Measurements from ENCODE around the gene FBLN7.
"Not testable (repeated sequence)": the region's sequence is repeated elsewhere in the genome, so short reads cannot be mapped to it uniquely, and the experiment has no call there.

Gene FBLN7

DNA sequence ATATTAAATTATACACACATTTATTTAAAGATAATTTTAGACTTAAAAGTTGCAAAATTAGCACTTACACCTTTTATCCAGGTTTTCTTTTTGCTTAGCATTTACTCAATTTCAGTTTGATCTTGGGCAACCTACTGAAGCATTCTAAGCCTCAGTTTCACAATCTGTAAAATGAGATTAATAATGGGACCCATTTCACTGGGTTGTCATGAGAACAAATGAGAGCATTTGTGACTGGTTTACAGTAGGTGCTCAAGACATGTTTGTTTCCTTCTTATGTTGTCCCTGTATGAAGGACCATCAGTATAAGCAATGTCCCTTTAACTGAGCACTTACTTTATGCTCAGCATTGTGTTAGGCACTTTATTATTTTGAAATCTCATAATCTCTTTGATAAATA is 4.8 kb upstream of the FBLN7 start:
- no peak overlapping the region for H3K4me3 ChIP-seq (ENCODE audit: low read depth, low read length)
- DNase-seq (ENCODE audit: low read depth) = no peak
- TF ChIP-seq, protein P1, sequence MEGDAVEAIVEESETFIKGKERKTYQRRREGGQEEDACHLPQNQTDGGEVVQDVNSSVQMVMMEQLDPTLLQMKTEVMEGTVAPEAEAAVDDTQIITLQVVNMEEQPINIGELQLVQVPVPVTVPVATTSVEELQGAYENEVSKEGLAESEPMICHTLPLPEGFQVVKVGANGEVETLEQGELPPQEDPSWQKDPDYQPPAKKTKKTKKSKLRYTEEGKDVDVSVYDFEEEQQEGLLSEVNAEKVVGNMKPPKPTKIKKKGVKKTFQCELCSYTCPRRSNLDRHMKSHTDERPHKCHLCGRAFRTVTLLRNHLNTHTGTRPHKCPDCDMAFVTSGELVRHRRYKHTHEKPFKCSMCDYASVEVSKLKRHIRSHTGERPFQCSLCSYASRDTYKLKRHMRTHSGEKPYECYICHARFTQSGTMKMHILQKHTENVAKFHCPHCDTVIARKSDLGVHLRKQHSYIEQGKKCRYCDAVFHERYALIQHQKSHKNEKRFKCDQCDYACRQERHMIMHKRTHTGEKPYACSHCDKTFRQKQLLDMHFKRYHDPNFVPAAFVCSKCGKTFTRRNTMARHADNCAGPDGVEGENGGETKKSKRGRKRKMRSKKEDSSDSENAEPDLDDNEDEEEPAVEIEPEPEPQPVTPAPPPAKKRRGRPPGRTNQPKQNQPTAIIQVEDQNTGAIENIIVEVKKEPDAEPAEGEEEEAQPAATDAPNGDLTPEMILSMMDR (IDR thresholded peaks at IDR 0.05; ENCODE audit: low read depth, low read length, missing control alignments) = no peak

DNA sequence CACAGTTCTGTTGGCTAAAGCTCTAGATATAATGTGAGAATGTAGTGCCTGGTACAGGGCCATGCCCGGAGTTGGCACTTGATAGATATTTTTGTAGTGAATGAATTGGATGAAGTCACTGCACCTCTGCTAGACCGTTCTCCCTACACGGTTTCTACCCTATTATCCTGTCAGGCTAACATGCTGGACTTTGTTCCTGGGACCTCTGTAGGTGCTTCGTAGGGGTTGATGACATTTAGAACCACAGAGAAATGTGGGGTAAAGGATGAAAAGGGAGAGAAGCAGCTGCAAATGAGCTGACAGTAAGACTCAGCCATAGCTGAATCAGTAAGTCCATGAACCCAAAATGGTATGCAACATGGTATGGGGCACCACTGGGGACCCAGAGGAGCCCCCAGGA is 4.1 kb upstream of the FBLN7 start:
- TF ChIP-seq, protein P1 (IDR thresholded peaks at IDR 0.05; ENCODE audit: low read depth, low read length, missing control alignments) = no peak
- no peak for DNase-seq (ENCODE audit: low read depth)
- no peak overlapping the region for H3K4me3 ChIP-seq (ENCODE audit: low read depth, low read length)

DNA sequence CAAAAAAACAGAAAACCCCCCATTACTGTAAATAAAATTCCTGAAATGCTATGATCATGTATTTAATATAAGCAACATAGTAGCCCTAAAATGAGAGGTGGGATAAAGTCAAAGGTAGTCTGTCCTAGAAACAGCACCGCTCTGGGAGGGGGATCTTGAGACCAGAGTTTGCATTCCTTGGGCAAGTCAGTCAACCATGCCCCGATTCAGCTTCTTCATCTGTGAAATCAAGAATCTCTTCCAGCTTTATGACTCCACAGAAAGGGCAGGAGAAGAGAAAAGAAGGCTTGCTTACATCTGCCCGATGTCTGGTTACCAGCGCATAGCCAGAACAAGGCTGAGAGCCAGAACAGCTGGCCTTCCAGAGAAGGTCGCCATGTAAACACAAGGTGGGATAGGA is 2.1 kb upstream of the FBLN7 start:
- DNase-seq (ENCODE audit: low read depth) = no peak
- H3K4me3 ChIP-seq (ENCODE audit: low read depth, low read length) = no peak overlapping the region
- TF ChIP-seq, protein P1 (IDR thresholded peaks at IDR 0.05; ENCODE audit: low read depth, low read length, missing control alignments) = no peak

DNA sequence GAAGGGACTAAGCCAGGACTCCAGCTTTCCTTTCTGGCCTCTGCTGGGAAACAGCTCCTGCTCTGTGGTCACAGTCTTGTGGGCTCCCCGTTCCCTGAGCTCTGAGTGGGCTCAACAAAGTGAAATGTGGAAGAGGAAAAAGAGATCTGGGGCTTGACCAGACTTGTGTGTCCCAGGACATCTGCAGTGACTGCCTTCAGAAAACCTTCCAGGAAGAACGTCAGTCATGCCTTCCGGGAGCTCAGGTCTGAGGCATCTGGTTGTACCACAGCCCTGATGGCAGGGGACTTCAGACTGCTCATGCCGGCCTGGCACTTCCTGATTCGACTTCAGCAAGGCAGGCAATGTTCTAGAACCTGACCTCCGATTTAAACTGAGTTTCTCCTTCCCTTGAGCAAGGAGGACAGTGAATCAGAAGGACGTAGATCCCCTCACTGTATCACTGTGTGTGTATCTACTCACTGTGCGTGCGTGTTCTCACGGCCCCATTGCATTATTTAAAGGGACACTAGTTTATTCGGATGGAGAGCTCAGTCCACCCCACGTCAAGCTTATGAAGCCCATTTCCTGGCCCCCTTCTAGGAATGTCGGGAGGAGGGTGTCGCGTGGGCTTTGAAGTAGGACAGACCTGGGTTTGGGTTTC is 548 bp upstream of the FBLN7 start:
- TF ChIP-seq, protein P1 (IDR thresholded peaks at IDR 0.05; ENCODE audit: low read depth, low read length, missing control alignments) = no peak
- DNase-seq (ENCODE audit: low read depth) = no peak
- peak overlapping the region; percentile 51 for H3K4me3 ChIP-seq (ENCODE audit: low read depth, low read length)

DNA sequence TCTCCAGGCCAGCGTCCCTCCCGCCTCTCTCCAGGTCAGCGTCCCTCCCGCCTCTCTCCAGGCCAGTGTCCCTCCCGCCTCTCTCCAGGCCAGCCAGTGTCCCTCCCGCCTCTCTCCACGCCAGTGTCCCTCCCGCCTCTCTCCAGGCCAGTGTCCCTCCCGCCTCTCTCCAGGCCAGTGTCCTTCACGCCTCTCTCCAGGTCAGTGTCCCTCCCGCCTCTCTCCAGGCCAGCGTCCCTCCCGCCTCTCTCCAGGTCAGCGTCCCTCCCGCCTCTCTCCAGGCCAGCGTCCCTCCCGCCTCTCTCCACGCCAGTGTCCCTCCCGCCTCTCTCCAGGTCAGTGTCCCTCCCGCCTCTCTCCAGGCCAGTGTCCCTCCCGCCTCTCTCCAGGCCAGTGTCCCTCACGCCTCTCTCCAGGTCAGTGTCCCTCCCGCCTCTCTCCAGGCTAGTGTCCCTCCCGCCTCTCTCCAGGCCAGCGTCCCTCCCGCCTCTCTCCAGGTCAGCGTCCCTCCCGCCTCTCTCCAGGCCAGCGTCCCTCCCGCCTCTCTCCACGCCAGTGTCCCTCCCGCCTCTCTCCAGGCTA is 939 bp downstream of the FBLN7 start:
- DNase-seq (ENCODE audit: low read depth); H3K4me3 ChIP-seq (ENCODE audit: low read depth, low read length): not testable (repeated sequence)

DNA sequence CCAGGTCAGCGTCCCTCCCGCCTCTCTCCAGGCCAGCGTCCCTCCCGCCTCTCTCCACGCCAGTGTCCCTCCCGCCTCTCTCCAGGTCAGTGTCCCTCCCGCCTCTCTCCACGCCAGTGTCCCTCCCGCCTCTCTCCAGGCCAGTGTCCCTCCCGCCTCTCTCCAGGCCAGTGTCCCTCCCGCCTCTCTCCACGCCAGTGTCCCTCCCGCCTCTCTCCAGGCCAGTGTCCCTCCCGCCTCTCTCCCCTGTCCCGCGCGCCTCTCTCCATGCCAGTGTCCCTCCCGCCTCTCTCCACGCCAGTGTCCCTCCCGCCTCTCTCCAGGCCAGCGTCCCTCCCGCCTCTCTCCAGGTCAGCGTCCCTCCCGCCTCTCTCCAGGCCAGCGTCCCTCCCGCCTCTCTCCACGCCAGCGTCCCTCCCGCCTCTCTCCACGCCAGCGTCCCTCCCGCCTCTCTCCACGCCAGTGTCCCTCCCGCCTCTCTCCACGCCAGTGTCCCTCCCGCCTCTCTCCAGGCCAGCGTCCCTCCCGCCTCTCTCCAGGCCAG is 1.5 kb downstream of the FBLN7 start:
- DNase-seq (ENCODE audit: low read depth); H3K4me3 ChIP-seq (ENCODE audit: low read depth, low read length): not testable (repeated sequence)

DNA sequence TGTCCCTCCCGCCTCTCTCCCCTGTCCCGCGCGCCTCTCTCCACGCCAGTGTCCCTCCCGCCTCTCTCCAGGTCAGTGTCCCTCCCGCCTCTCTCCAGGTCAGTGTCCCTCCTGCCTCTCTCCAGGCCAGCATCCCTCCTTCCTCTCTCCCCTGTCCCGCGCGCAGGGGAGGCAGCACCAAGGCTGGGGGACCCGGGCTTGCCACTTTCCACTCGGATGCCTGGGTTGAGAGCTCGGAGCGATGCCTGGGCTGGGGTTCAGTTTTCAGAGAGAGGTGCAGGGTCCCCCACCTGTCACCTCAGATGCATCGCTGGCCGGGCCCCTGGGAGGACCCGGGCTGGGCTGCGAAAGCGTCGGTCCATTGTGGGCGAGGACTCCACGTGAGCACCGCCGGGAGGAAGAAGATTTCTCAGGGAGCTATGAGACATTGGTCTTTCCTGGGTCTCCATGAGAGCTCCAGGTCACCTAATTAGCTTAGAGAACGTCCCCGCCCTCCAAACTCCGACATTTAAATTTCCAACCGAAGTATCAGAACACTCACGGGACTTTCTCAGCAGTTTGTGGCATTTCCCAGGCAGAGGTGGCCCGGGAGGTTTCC is 2.1 kb downstream of the FBLN7 start:
- TF ChIP-seq, protein P1 (IDR thresholded peaks at IDR 0.05; ENCODE audit: low read depth, low read length, missing control alignments) = no peak
- no peak overlapping the region for H3K4me3 ChIP-seq (ENCODE audit: low read depth, low read length)
- no peak for DNase-seq (ENCODE audit: low read depth)
